Ectodermal cell (in vitro differentiated cells): ENCODE data around the gene APOBEC3A.
A peak's percentile ranks its signal among the peaks of the same experiment; 100 is the strongest.

Experiments
- H3K27ac ChIP-seq: 2 replicates; pipeline ENCODE4 v1.7.0; 2013; ENCODE audit warnings: mild to moderate bottlenecking, low read depth, low read length; ENCODE audit not compliant: insufficient read depth, poor library complexity, severe bottlenecking
- H3K27me3 ChIP-seq: 2 replicates; pipeline ENCODE4 v1.7.0; 2013; ENCODE audit warnings: mild to moderate bottlenecking, low read length; ENCODE audit not compliant: insufficient read depth, control insufficient read depth, poor library complexity, severe bottlenecking
- H3K36me3 ChIP-seq: one replicate; pipeline ENCODE4 v1.7.0; 2013; ENCODE audit warnings: low read length; ENCODE audit not compliant: control insufficient read depth, insufficient read depth
- H3K4me1 ChIP-seq: one replicate; pipeline ENCODE4 v1.7.0; 2013; ENCODE audit warnings: low read length; ENCODE audit not compliant: control insufficient read depth, insufficient read depth
- H3K4me3 ChIP-seq: 2 replicates; pipeline ENCODE4 v1.7.0; 2013; ENCODE audit warnings: low read depth, low read length, control low read depth; ENCODE audit not compliant: insufficient read depth
- H3K9me3 ChIP-seq: 2 replicates; pipeline ENCODE4 v1.7.0; 2013; ENCODE audit warnings: mild to moderate bottlenecking, low read length, moderate library complexity; ENCODE audit not compliant: control insufficient read depth
- whole genome bisulfite sequencing, 2 experiments: methylation state at CpG; one replicate each; pipeline ENCODE4 v1.1.7; 2013; ENCODE audit warnings: missing lambda C conversion rate in 2 of 2; 5-methylcytosine and 5-hydroxymethylcytosine counted together

Gene APOBEC3A

GRCh38 chr22:38927033-38927781, 30.2 kb upstream of the APOBEC3A start:
- no peaks in the 10 kb centered on the region for H3K9me3 ChIP-seq
- no peaks in the 10 kb centered on the region for H3K4me1 ChIP-seq
- H3K27ac ChIP-seq, result no peak overlapping the region
- WGBS, 2 experiments, result 20 to 23% methylated on average over 27 to 39 of the region's 39 CpGs
- H3K27me3 ChIP-seq, result peaks cover 3% of the 10 kb centered on the region
- peak overlapping the region; percentile 10 for H3K4me3 ChIP-seq
- H3K36me3 ChIP-seq, result no peaks in the 10 kb centered on the region

GRCh38 chr22:38930512-38930911, 26.9 kb upstream of the APOBEC3A start:
- H3K4me3 ChIP-seq, result no peak overlapping the region
- H3K27me3 ChIP-seq, result peaks cover 3% of the 10 kb centered on the region
- 92 to 95% methylated on average over 3 of the region's 3 CpGs for WGBS, 2 experiments
- H3K36me3 ChIP-seq, result no peaks in the 10 kb centered on the region
- H3K9me3 ChIP-seq, result no peaks in the 10 kb centered on the region
- H3K27ac ChIP-seq, result no peak overlapping the region
- H3K4me1 ChIP-seq, result no peaks in the 10 kb centered on the region

GRCh38 chr22:38935023-38935422, 22.4 kb upstream of the APOBEC3A start:
- Histone ChIP-seq H3K9me3 (no peaks in the 10 kb centered on the region), H3K27me3 (no peaks in the 10 kb centered on the region), H3K36me3 (no peaks in the 10 kb centered on the region), H3K4me3 (no peak overlapping the region), H3K4me1 (no peaks in the 10 kb centered on the region), H3K27ac (no peak overlapping the region)
- WGBS, 2 experiments, result 93 to 94% methylated on average over 8 of the region's 8 CpGs

DNA sequence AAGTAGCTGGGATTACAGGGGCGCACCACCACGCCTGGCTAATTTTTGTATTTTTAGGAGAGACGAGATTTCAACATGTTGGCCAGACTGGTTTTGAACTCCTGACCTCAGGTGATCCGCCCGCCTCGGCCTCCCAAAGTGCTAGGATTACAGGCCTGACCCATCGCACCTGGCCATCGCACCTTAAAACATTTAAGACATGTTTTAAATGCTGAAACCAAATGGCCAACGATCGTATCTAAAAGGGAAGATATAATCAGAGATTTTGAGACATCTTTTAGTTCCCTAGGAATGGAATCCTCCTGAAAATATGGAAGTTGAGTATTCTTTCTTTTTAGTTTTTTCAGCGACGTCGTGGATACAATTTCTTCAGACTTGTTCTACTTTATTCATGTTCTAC, 21.8 kb upstream of the APOBEC3A start:
- Histone ChIP-seq H3K4me1 (no peaks in the 10 kb centered on the region), H3K36me3 (no peaks in the 10 kb centered on the region), H3K27me3 (no peaks in the 10 kb centered on the region), H3K4me3 (no peak overlapping the region), H3K27ac (no peak overlapping the region), H3K9me3 (no peaks in the 10 kb centered on the region)
- 89 to 96% methylated on average over 10 to 12 of the region's 13 CpGs for WGBS, 2 experiments

GRCh38 chr22:38936562-38936961, 20.8 kb upstream of the APOBEC3A start:
- Histone ChIP-seq H3K27ac (no peak overlapping the region), H3K36me3 (no peaks in the 10 kb centered on the region), H3K4me1 (no peaks in the 10 kb centered on the region), H3K4me3 (no peak overlapping the region), H3K9me3 (no peaks in the 10 kb centered on the region), H3K27me3 (no peaks in the 10 kb centered on the region)
- WGBS, 2 experiments, result 81 to 82% methylated on average over 17 of the region's 17 CpGs

- no peak overlapping the region for H3K27ac ChIP-seq
- WGBS, 2 experiments, result 94 to 95% methylated on average over 4 of the region's 4 CpGs
- H3K9me3 ChIP-seq, result no peaks in the 10 kb centered on the region
- H3K27me3 ChIP-seq, result no peaks in the 10 kb centered on the region
- no peaks in the 10 kb centered on the region for H3K36me3 ChIP-seq
- no peaks in the 10 kb centered on the region for H3K4me1 ChIP-seq
- H3K4me3 ChIP-seq, result no peak overlapping the region
Observed at GRCh38 chr22:38937036-38937435, 20.4 kb upstream of the APOBEC3A start.

DNA sequence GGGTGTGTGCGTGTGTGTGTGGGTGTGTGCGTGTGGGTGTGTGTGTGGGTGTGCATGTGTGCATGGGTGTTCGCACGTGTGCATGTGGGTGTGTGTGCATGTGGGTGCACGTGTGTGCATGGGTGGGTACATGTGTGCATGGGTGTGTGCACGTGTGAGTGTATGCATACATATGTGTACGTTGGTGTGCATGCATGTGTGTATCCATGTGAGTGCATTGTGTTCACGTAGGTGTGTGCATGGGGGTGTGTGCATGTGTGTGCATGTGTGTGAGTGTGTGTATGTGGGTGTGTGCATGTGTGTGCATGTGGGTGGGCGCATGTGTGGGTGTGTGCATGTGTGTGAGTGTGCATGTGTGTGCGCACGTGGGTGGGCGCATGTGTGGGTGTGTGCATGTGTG, 19.9 kb upstream of the APOBEC3A start:
- Histone ChIP-seq H3K9me3 (no peaks in the 10 kb centered on the region), H3K27me3 (no peaks in the 10 kb centered on the region), H3K36me3 (no peaks in the 10 kb centered on the region), H3K4me1 (no peaks in the 10 kb centered on the region), H3K27ac (no peak overlapping the region), H3K4me3 (no peak overlapping the region)
- 87 to 89% methylated on average over 12 of the region's 12 CpGs for WGBS, 2 experiments

GRCh38 chr22:38938221-38938620, 19.2 kb upstream of the APOBEC3A start:
- Histone ChIP-seq H3K4me3 (no peak overlapping the region), H3K4me1 (no peaks in the 10 kb centered on the region), H3K9me3 (no peaks in the 10 kb centered on the region), H3K27me3 (no peaks in the 10 kb centered on the region), H3K27ac (no peak overlapping the region), H3K36me3 (no peaks in the 10 kb centered on the region)
- 92 to 94% methylated on average over 11 of the region's 11 CpGs for WGBS, 2 experiments

DNA sequence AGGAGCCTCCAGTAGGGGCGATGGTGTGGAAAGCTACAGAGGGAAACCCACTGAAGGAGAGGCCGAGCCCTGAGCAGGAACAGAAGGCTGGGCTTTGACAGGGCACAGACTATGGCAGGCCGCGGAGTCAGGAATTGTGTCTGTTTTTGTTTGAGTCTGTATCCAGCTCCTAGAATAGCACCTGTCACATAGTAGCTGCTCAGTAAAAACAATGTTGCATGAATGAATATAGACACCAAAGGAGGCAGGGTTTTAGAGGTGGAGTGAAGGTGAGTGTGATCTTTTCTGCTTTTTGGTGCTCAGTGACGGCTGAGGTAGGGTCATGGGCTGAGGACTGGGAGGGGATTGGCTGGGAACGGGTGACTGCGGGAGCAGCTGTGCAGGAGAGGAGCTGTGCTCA, 18.5 kb upstream of the APOBEC3A start:
- H3K4me1 ChIP-seq, result no peaks in the 10 kb centered on the region
- no peak overlapping the region for H3K27ac ChIP-seq
- H3K36me3 ChIP-seq, result no peaks in the 10 kb centered on the region
- no peak overlapping the region for H3K4me3 ChIP-seq
- 86 to 87% methylated on average over 7 of the region's 7 CpGs for WGBS, 2 experiments
- H3K9me3 ChIP-seq, result no peaks in the 10 kb centered on the region
- no peaks in the 10 kb centered on the region for H3K27me3 ChIP-seq

DNA sequence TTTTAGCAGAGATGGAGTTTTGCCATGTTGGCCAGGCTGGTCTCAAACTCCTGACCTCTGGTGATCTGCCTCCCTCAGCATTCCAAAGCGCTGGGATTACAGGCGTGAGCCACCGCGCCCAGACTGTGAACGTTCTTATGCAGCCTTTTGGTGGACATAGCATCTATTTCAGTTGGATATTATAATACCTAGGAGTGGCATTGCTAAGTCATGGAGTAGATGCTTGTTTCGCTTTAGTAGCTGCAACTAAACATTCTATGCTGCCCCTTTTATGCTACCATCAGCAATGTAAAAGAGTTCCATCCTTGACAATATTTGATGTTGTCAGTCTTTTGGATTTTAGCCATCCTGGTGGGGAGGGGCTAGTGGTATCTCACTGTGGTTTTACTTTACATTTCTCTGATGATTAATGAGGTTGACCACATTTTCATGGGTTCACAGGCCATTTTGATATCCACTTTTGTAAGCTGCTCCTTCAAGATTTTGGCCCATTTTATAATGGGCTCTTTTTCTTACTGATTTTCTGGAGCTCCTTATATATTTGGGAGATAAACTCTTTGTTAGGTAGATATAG, 16.5 kb upstream of the APOBEC3A start:
- Histone ChIP-seq H3K27me3 (no peaks in the 10 kb centered on the region), H3K27ac (no peak overlapping the region), H3K4me3 (no peak overlapping the region), H3K36me3 (no peaks in the 10 kb centered on the region), H3K9me3 (no peaks in the 10 kb centered on the region), H3K4me1 (no peaks in the 10 kb centered on the region)
- 90 to 97% methylated on average over 6 of the region's 6 CpGs for WGBS, 2 experiments
